ENCODE results near the gene TAL1.

The TAL1 gene

GRCh38 chr1:47241114-47242113 lies 9.4 kb upstream of the TAL1 start:
- no peak for TF ChIP-seq CTCF (IDR thresholded peaks at IDR 0.05; ENCODE audit: low read depth, low read length)
- H3K27ac ChIP-seq, result no peak overlapping the region
- no peak overlapping the region for H3K4me3 ChIP-seq (ENCODE audit: low read depth, low read length)
- peaks cover 11% of the 10 kb centered on the region for H3K27me3 ChIP-seq (ENCODE audit: insufficient read depth, low read depth, severe bottlenecking)
- no peak for DNase-seq
- H3K9me3 ChIP-seq (ENCODE audit: severe bottlenecking), result no peaks in the 10 kb centered on the region
- H3K36me3 ChIP-seq, result no peaks in the 10 kb centered on the region

- Histone ChIP-seq H3K27me3 (ENCODE audit: insufficient read depth, low read depth, severe bottlenecking) (peaks cover 11% of the 10 kb centered on the region), H3K9me3 (ENCODE audit: severe bottlenecking) (no peaks in the 10 kb centered on the region), H3K27ac (no peak overlapping the region), H3K36me3 (no peaks in the 10 kb centered on the region), H3K4me3 (ENCODE audit: low read depth, low read length) (no peak overlapping the region)
- no peak for DNase-seq
- TF ChIP-seq CTCF (IDR thresholded peaks at IDR 0.05; ENCODE audit: low read depth, low read length), result no peak
Measured at GRCh38 chr1:47238935-47239592, 7.0 kb upstream of the TAL1 start.

DNA sequence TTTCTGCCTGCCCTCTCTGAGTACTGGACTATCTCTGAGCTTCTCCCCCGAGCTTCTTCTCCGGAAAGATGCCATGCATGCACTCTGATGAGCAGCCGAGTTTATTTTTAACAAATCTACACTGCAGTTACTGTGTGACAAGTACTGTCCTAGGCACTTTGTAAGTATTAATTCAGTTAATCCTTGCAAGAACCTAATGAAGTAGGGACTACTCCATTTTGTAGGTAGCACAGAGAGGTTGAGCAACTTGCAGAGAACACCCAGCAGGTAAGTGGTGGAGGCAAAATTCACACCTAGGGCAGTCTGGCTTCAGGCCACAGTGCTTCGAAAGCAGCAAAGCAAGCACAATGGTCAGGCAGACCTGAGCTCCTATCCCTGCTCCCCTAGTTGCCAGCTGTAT lies 3.8 kb upstream of the TAL1 start:
- peaks cover 38% of the 10 kb centered on the region for H3K27me3 ChIP-seq (ENCODE audit: insufficient read depth, low read depth, severe bottlenecking)
- no peak for DNase-seq
- H3K9me3 ChIP-seq (ENCODE audit: severe bottlenecking), result no peaks in the 10 kb centered on the region
- no peaks in the 10 kb centered on the region for H3K36me3 ChIP-seq
- TF ChIP-seq CTCF (IDR thresholded peaks at IDR 0.05; ENCODE audit: low read depth, low read length), result no peak
- no peak overlapping the region for H3K4me3 ChIP-seq (ENCODE audit: low read depth, low read length)
- no peak overlapping the region for H3K27ac ChIP-seq

DNA sequence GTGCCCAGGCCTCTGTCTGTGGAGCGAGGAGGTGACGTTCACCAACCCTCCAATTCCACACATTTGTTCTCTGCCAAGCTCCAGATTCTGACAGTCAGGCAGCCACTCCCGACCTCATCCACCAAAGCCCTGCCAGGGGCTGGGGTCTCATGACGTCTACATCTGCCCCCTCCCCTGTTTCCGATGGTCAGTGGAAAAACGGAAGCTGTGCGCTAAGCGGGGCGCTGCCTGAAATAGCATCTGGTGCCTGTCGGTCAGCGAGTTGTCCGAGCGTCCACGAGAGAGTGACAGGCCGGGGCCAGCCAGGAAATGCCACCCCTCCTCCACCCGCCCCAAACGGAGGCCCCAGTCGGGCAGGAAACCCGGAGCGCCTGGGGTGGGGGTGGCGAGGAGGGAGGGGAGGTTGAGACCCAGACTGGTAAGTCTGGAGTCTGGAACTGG lies 3.2 kb upstream of the TAL1 start:
- DNase-seq, result no peak
- Histone ChIP-seq H3K36me3 (no peaks in the 10 kb centered on the region), H3K27me3 (ENCODE audit: insufficient read depth, low read depth, severe bottlenecking) (peaks cover 43% of the 10 kb centered on the region), H3K9me3 (ENCODE audit: severe bottlenecking) (no peaks in the 10 kb centered on the region), H3K27ac (no peak overlapping the region), H3K4me3 (ENCODE audit: low read depth, low read length) (no peak overlapping the region)
- no peak for TF ChIP-seq CTCF (IDR thresholded peaks at IDR 0.05; ENCODE audit: low read depth, low read length)

- Histone ChIP-seq H3K4me3 (ENCODE audit: low read depth, low read length) (no peak overlapping the region), H3K27ac (no peak overlapping the region), H3K36me3 (no peaks in the 10 kb centered on the region), H3K27me3 (ENCODE audit: insufficient read depth, low read depth, severe bottlenecking) (peaks cover 62% of the 10 kb centered on the region), H3K9me3 (ENCODE audit: severe bottlenecking) (no peaks in the 10 kb centered on the region)
- no peak for TF ChIP-seq CTCF (IDR thresholded peaks at IDR 0.05; ENCODE audit: low read depth, low read length)
- no peak for DNase-seq
Measured at GRCh38 chr1:47233186-47233585, 1.2 kb upstream of the TAL1 start.

Data from WERI-Rb-1 (cell line).